GM19351 (cell line): ENCODE results near the gene CTAGE9.

Experiments used
- ATAC-seq: cut with Tn5 transposase; IDR thresholded peaks from one replicate; pipeline ENCODE4 v1.9.1; 2021; ENCODE audit warnings: mild to moderate bottlenecking, moderate library complexity; ENCODE audit not compliant: unreplicated experiment

Gene CTAGE9

GRCh38 chr6:131680868-131681267 lies 29.9 kb downstream of the CTAGE9 start:
- ATAC-seq = no peak

GRCh38 chr6:131678442-131678841 lies 32.4 kb downstream of the CTAGE9 start:
- no peak for ATAC-seq

DNA sequence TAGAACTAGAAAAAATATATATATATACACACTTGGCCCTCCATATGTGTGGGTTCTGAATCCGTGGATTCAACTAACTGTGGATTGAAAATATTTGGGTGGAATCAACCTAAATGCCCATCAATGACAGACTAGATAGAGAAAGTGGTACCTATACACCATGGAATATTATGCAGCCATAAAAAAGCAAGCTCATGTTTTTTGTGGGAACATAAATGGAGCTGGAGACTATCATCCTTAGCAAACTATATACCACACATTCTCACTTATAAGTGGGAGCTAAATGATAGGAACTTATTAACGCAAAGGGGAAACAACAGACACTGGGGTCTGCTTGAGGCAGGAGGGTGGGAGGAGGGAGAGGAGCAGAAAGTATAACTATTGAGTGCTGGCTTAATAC lies 37.6 kb downstream of the CTAGE9 start:
- ATAC-seq = no peak

- ATAC-seq = no peak
Observed at GRCh38 chr6:131669891-131670290, 40.9 kb downstream of the CTAGE9 start.

GRCh38 chr6:131663578-131664165 lies 47.1 kb downstream of the CTAGE9 start:
- no peak for ATAC-seq

DNA sequence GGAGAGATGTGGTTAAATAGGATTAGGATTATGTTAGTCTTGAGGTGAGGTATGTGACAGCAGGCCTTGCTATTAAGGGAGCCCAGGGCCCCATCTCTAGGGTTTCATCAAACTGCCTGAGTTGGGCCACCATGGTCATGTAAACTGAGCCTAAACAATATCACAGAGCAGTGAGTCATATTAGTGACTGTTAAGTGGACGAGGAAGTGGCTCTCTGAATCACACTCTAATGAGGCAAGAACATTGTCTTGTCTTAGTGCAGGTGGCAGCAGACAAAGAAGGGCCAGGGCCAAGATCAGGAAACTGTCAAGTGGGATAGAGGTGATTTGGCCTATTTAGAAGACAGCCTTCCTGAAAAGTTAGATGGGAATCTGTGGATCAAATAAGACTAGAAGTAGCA lies 50.6 kb downstream of the CTAGE9 start:
- no peak for ATAC-seq
